Epithelial cell of proximal tubule (primary cell): ENCODE measurements around the gene SPARC. TPM values are rescaled to one million over a fixed set of nuclear protein-coding genes. Genes with fewer than 3 reads are reported as not detected.

Experiments used
- DNase-seq: peaks from one replicate; pipeline ENCODE4 v3.0.0-alpha.2; 2011; ENCODE audit warnings: low read depth
- H3K4me3 ChIP-seq: 2 replicates; pipeline ENCODE4 v1.5.1; 2011; ENCODE audit warnings: low read depth, mild to moderate bottlenecking, low read length
- CTCF ChIP-seq: conservative IDR thresholded peaks from 2 replicates; pipeline ENCODE4 v1.5.1; 2012; ENCODE audit warnings: low read depth, mild to moderate bottlenecking, low read length
- total RNA-seq: library from RNA; depleted of rRNA; stranded (reverse); fragments of >200 nt; gene quantifications from 2 replicates; pipeline ENCODE4 v1.2.3, GENCODE V29; 2015

SPARC gene
- total RNA-seq, 1 donor from 2014 or later, result 165 TPM

DNA sequence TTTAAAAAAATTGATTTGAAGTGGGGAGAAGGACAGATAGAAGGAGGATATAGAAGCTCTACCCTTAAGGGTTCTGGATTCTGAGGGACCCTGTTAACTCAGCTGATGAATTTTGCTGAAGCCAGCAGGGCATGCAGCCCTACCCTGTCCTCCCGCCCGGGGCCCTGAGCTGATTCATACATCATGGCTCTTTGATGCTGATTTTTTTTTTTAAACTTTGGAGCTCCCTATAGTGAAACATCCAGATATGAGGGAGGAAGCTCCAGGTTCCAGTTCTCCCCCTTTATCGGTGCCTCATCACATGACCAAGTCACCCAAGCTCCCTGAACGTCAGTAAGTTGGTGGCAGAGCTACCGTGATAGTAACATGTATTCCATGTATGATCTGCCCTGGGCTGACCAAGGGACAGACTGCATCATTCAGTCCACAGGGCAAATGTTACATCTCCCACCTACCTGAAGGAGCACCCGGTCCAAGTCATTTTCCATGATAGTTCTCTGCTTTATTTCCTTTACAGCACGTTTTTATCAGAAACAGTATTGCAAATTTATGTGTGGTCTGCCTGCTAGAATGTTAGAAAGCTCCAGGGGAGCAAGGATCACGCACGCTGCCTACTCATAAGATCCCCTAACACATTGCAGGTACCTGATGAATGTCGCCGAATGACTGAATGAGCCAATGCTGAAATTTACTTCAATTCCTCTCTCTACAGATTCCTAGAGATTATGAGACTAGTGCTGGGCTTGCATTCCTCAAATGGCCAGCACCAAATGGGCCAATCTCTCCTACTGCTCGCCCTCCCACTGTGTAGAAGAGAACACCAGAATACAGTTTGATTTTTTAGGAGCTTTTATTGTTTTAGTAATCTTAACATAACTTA lies 25.9 kb downstream of the SPARC start:
- no peak overlapping the region for H3K4me3 ChIP-seq
- no peak for TF ChIP-seq CTCF
- DNase-seq, result no peak

GRCh38 chr5:151659001-151659754 lies 27.5 kb downstream of the SPARC start:
- no peak for DNase-seq
- TF ChIP-seq CTCF, result peak; percentile 89
- no peak overlapping the region for H3K4me3 ChIP-seq

- TF ChIP-seq CTCF, result no peak
- DNase-seq, result no peak
- H3K4me3 ChIP-seq, result no peak overlapping the region
These were observed 29.6 kb downstream of the SPARC start for GRCh38 chr5:151657114-151657513.

- no peak for DNase-seq
- H3K4me3 ChIP-seq, result no peak overlapping the region
- no peak for TF ChIP-seq CTCF
These were observed 30.4 kb downstream of the SPARC start for GRCh38 chr5:151656311-151656710.

DNA sequence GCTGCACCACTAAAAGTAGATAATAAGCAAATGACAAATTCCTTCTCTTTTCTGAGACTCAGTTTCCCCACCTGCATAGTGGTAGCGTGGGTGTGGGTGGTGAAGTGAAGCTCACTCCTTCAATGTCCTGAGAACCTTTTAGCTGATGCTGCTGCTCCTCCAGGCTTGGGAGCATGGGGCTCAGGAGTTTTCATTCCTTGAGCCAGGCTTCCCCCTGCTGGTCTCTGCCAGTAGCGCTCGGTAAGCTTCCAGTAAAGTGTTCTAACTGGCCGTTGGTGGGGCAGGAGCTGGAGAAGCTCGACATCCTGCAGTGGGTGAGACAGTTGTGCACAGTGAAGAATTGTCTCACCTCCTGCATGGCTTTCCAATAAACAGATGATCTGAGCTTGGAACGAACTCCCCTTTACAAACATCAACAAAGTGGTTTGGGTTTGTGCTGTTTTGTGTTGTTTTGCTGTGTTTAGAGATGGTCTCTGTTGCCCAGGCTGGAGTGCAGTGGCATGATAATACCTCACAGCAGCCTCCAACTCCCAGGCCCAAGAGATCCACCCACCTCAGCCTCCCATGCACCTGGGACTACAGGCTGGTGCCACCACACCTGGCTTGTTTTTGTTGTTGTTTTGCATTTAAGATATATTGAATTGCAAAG lies 34.6 kb downstream of the SPARC start:
- peak; percentile 96 for TF ChIP-seq CTCF
- no peak overlapping the region for H3K4me3 ChIP-seq
- no peak for DNase-seq

GRCh38 chr5:151648988-151649387 lies 37.7 kb downstream of the SPARC start:
- no peak for DNase-seq
- no peak for TF ChIP-seq CTCF
- H3K4me3 ChIP-seq, result no peak overlapping the region
